ENCODE measurements around the gene SCP2. TPM values are rescaled to one million over a fixed set of nuclear protein-coding genes. Genes with fewer than 3 reads are reported as not detected.

SCP2 gene
- total and polyA plus RNA-seq, 2 of the 4 experiments (the other 2 are of a cell fraction), result 70.4 to 83.1 TPM

DNA sequence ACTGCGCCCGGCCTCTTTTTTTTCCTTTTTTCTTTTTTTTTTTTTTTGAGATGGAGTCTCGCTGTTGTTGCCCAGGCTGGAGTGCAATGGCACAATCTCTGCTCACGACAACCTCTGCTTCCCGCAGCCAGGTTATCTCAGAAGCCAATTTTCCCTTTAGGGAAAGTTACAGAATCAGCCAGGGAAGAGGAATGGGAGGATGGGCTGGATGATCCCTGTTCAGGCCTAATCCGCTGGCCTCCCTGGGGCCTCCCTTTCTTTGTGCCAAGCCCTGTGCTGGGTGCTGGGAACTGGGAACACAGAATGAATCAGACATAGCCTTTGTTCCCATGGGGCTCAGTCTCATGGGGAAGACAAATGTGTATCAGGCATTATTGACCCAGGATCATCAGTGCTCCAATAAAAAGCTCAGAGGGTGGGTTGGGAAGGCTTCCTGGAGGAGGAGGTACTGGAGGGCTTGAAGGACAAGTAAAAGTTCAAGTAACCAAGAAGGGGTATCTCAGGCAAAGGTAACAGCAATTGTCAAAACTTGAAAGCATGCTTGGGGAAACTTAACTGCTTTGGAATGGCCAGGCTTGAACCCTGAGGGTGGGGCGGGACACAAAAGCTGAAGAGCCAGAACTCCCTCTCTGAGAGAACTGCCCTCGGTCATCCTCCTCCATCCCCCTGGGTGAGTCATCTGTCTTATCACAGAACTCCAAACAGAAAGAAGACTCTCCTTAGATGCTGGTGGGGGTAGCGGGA is 19.8 kb upstream of the SCP2 start:
- Histone ChIP-seq H2BK120ac (ENCODE audit: low read depth, low read length) (no peak overlapping the region), H2BK5ac (ENCODE audit: low read depth, low read length, poor library complexity, severe bottlenecking) (no peak overlapping the region), H4K91ac (ENCODE audit: insufficient read depth, low read depth, low read length) (no peak overlapping the region), H3K27ac (ENCODE audit: insufficient read depth, low read length) (no peak overlapping the region), H4K5ac (ENCODE audit: low read depth, low read length) (no peak overlapping the region), H3K23ac (ENCODE audit: low read depth, low read length) (no peak overlapping the region), H2BK15ac (ENCODE audit: low read depth, low read length) (no peak overlapping the region), H3K27me3 (ENCODE audit: control insufficient read depth, insufficient read depth, low read length) (no peaks in the 10 kb centered on the region), H3K36me3 (ENCODE audit: control insufficient read depth, insufficient read depth, low read length) (0 out of 2 replicates have a peak, but pooled peaks cover 2% of the 10 kb centered on the region), H3K9me3 (ENCODE audit: control insufficient read depth, insufficient read depth, low read length) (no peaks in the 10 kb centered on the region), H4K8ac (ENCODE audit: low read depth in 2 of 2, low read length in 2 of 2) (no peak overlapping the region), H3K4ac (ENCODE audit: low read depth, low read length) (no peak overlapping the region), H2BK20ac (ENCODE audit: low read depth, low read length) (no peak overlapping the region), H3K18ac (ENCODE audit: low read depth, low read length) (no peak overlapping the region), H3K9ac (ENCODE audit: low read depth, low read length) (no peak overlapping the region), H3K4me1 (ENCODE audit: control insufficient read depth, insufficient read depth, low read length) (no peaks in the 10 kb centered on the region; the same call in 1 of the 2 replicates), H2AK9ac (replicated peaks; ENCODE audit: low read depth, low read length, poor library complexity) (no peak overlapping the region), H3K4me3 (ENCODE audit: insufficient read depth, low read depth, low read length) (no peak overlapping the region), H2AK5ac (ENCODE audit: low read depth, low read length) (no peak overlapping the region), H3K9me1 (ENCODE audit: insufficient read depth, low read length) (no peaks in the 10 kb centered on the region), H3K56ac (ENCODE audit: extremely low read depth, insufficient read depth, low read length) (no peak overlapping the region), H2AFZ (replicated peaks; ENCODE audit: low read length, poor library complexity) (no peak overlapping the region), H3K79me1 (ENCODE audit: low read depth in 1 of 2, low read length in 2 of 2) (no peaks in the 10 kb centered on the region), H4K20me1 (ENCODE audit: insufficient read depth, low read length) (no peaks in the 10 kb centered on the region), H3K14ac (replicated peaks; ENCODE audit: low read depth, low read length) (no peak overlapping the region; the same call in 1 of the 2 replicates), H3K4me2 (ENCODE audit: low read depth, low read length) (no peak overlapping the region)
- intact Hi-C loops (cut with micrococcal nuclease) (no loop called here), in situ Hi-C loops (cut with MboI; ENCODE audit: low sequenced_read_pairs) (loop anchor here (10.0 kb wide), 1 partner anchor 278 kb away; no protein-coding TSS in a partner anchor), dilution Hi-C loops (cut with HindIII; ENCODE audit: low sequenced_read_pairs, unreplicated experiment) (no loop called here)
- CTCF ChIA-PET, result interaction anchor here (0.7 kb wide), 1 partner anchor 826 kb away, joined by 4 read pairs; no protein-coding TSS in a partner anchor
- DNase-seq (peak; percentile 28), ATAC-seq (ENCODE audit: low read depth) (peak; percentile 23; the same call in 1 of the 2 replicates)
- 100% methylated on average over 1 of the region's 9 CpGs; no CpG with 5 or more reads in 1 of the 2 experiments for WGBS, 2 experiments (ENCODE audit: extremely low coverage in 2 of 2, insufficient read length in 1 of 2)
- no TSS peak for BruUV-seq (replicated peaks)
- POLR2A ChIA-PET (ENCODE audit: unreplicated experiment), result no interaction called here
- TF ChIP-seq FOS (IDR thresholded peaks at IDR 0.05; ENCODE audit: low read depth, low read length) (no peak), CEBPB (IDR thresholded peaks at IDR 0.05; ENCODE audit: low read depth, low read length) (no peak), MAFK (IDR thresholded peaks at IDR 0.05; ENCODE audit: low read depth, low read length) (no peak), RFX5 (IDR thresholded peaks at IDR 0.05; ENCODE audit: low read depth, low read length) (no peak), BHLHE40 (IDR thresholded peaks at IDR 0.05; ENCODE audit: low read depth, low read length) (no peak), POLR2A (IDR thresholded peaks at IDR 0.05; ENCODE audit: low read depth, low read length) (no peak), SMC3 (IDR thresholded peaks at IDR 0.05; ENCODE audit: low read depth, low read length) (no peak), MXI1 (IDR thresholded peaks at IDR 0.05; ENCODE audit: borderline replicate concordance, low read depth, low read length) (no peak), MAZ (IDR thresholded peaks at IDR 0.05; ENCODE audit: borderline replicate concordance, low read depth, low read length) (no peak), RAD21 (IDR thresholded peaks at IDR 0.05; ENCODE audit: low read length) (no peak), CHD1 (IDR thresholded peaks at IDR 0.05; ENCODE audit: low read depth, low read length) (no peak), NFE2L2 (IDR thresholded peaks at IDR 0.05; ENCODE audit: low read depth, low read length) (no peak)
- TF ChIP-seq, protein P1, sequence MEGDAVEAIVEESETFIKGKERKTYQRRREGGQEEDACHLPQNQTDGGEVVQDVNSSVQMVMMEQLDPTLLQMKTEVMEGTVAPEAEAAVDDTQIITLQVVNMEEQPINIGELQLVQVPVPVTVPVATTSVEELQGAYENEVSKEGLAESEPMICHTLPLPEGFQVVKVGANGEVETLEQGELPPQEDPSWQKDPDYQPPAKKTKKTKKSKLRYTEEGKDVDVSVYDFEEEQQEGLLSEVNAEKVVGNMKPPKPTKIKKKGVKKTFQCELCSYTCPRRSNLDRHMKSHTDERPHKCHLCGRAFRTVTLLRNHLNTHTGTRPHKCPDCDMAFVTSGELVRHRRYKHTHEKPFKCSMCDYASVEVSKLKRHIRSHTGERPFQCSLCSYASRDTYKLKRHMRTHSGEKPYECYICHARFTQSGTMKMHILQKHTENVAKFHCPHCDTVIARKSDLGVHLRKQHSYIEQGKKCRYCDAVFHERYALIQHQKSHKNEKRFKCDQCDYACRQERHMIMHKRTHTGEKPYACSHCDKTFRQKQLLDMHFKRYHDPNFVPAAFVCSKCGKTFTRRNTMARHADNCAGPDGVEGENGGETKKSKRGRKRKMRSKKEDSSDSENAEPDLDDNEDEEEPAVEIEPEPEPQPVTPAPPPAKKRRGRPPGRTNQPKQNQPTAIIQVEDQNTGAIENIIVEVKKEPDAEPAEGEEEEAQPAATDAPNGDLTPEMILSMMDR (conservative IDR thresholded peaks at IDR 0.05; ENCODE audit: low read depth, low read length), result no peak
- TF ChIP-seq, protein P2, sequence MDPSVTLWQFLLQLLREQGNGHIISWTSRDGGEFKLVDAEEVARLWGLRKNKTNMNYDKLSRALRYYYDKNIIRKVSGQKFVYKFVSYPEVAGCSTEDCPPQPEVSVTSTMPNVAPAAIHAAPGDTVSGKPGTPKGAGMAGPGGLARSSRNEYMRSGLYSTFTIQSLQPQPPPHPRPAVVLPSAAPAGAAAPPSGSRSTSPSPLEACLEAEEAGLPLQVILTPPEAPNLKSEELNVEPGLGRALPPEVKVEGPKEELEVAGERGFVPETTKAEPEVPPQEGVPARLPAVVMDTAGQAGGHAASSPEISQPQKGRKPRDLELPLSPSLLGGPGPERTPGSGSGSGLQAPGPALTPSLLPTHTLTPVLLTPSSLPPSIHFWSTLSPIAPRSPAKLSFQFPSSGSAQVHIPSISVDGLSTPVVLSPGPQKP (IDR thresholded peaks at IDR 0.05; ENCODE audit: borderline replicate concordance, low read depth, low read length), result no peak
- TF ChIP-seq, protein P3, sequence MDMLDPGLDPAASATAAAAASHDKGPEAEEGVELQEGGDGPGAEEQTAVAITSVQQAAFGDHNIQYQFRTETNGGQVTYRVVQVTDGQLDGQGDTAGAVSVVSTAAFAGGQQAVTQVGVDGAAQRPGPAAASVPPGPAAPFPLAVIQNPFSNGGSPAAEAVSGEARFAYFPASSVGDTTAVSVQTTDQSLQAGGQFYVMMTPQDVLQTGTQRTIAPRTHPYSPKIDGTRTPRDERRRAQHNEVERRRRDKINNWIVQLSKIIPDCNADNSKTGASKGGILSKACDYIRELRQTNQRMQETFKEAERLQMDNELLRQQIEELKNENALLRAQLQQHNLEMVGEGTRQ (IDR thresholded peaks at IDR 0.05; ENCODE audit: low read depth, low read length), result no peak
